Fibroblast of skin of left quadriceps (primary cell): ENCODE data around the gene UXT.
"Not testable (repeated sequence)": the region's sequence is repeated elsewhere in the genome, so short reads cannot be mapped to it uniquely, and the experiment has no call there.

Experiments
- DNase-seq, 2 experiments: peaks; one replicate each; pipeline ENCODE4 v3.0.0-alpha.2; 2013; ENCODE audit warnings: low read depth in 2 of 2

The UXT gene

GRCh38 chrX:47614618-47615017, 44.4 kb downstream of the UXT start:
- DNase-seq, result no peak

- DNase-seq, result no peak
Observed at GRCh38 chrX:47613082-47613481, 45.9 kb downstream of the UXT start.

GRCh38 chrX:47612418-47612817, 46.6 kb downstream of the UXT start:
- no peak for DNase-seq

GRCh38 chrX:47611926-47612325, 47.1 kb downstream of the UXT start:
- no peak for DNase-seq

GRCh38 chrX:47611489-47611888, 47.5 kb downstream of the UXT start:
- no peak for DNase-seq

GRCh38 chrX:47610511-47610910, 48.5 kb downstream of the UXT start:
- DNase-seq, result no peak

GRCh38 chrX:47608130-47608810, 50.7 kb downstream of the UXT start:
- no peak for DNase-seq

GRCh38 chrX:47607091-47607490, 51.9 kb downstream of the UXT start:
- no peak for DNase-seq

- no peak for DNase-seq
Observed at GRCh38 chrX:47605024-47605423, 54.0 kb downstream of the UXT start.

- not testable (repeated sequence) for DNase-seq
Observed at GRCh38 chrX:47603125-47603524, 55.9 kb downstream of the UXT start.
